ENCODE data around the gene TMEM191C. TPM values are rescaled to one million over a fixed set of nuclear protein-coding genes. Genes with fewer than 3 reads are reported as not detected.
"Not testable (repeated sequence)": the region's sequence is repeated elsewhere in the genome, so short reads cannot be mapped to it uniquely, and the experiment has no call there.

Gene TMEM191C
- total RNA-seq, 1 experiment from 2014 or later: 1.2 TPM

DNA sequence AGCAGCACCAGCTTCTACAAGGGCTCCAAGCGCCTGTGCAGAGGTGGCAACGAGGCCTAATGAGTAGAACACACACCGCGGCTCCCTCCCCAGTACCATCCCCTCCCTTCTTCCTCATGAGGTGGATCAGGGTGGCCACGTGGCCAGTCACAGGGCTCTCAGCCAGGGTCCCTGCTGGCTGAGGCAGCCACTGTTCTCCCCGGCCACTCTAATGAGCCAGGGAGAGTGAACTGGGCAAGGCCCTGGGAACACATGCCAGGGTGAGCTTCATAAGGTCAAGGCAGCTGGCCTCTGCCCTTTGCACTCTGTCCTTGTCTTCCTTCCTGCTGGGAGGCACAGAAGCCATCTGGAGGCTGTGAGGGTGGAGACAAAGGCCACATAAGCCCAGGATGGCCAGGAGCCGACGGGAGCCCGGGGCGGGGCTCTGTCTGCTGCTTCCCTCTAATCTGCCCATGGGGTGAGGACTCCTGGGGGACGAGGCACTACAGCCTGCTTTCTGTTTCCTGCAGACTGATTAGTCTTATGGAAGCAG, 22.0 kb downstream of the TMEM191C start:
- not testable (repeated sequence) for DNase-seq; H2AFZ ChIP-seq (ENCODE audit: low read length); H3K27ac ChIP-seq (ENCODE audit: low read length); H3K9me2 ChIP-seq (replicated peaks; ENCODE audit: insufficient read depth, low read length); H3K9me3 ChIP-seq (ENCODE audit: low read length); H4K20me1 ChIP-seq (ENCODE audit: insufficient read depth, low read depth, low read length); H3K27me3 ChIP-seq (ENCODE audit: low read length); H3K4me1 ChIP-seq (ENCODE audit: low read length); H3K4me3 ChIP-seq (ENCODE audit: low read length); H3K9ac ChIP-seq (ENCODE audit: low read length); H3K79me2 ChIP-seq (ENCODE audit: low read length); H3K36me3 ChIP-seq (ENCODE audit: insufficient read depth, low read length); H3K4me2 ChIP-seq (ENCODE audit: low read depth, low read length, poor library complexity, severe bottlenecking)

DNA sequence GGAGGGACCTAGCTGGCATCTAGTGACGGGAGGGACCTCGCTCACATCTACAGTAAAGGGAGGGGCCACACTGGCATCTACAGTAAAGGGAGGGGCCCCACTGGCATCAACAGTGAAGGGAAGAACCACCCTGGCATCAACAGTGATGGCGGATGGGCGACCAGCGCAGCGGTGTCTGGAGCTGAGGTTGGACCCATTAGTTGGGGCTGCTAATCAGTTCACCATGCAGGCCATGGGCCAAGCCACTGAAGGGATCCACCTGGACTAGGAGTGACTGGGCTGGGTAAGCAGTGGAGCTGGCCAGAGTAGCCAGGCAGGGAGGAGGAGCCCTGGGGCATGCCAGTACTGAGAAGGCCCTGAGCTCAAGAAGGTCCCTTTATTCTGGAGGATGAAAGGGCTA, 23.4 kb downstream of the TMEM191C start:
- not testable (repeated sequence) for H3K9me3 ChIP-seq (ENCODE audit: low read length); H3K4me1 ChIP-seq (ENCODE audit: low read length); H4K20me1 ChIP-seq (ENCODE audit: insufficient read depth, low read depth, low read length); H3K27ac ChIP-seq (ENCODE audit: low read length); H3K9ac ChIP-seq (ENCODE audit: low read length); H3K4me2 ChIP-seq (ENCODE audit: low read depth, low read length, poor library complexity, severe bottlenecking); H3K36me3 ChIP-seq (ENCODE audit: insufficient read depth, low read length); H3K9me2 ChIP-seq (replicated peaks; ENCODE audit: insufficient read depth, low read length); H2AFZ ChIP-seq (ENCODE audit: low read length); H3K27me3 ChIP-seq (ENCODE audit: low read length); H3K79me2 ChIP-seq (ENCODE audit: low read length); H3K4me3 ChIP-seq (ENCODE audit: low read length)
- DNase-seq: peak; percentile 24

DNA sequence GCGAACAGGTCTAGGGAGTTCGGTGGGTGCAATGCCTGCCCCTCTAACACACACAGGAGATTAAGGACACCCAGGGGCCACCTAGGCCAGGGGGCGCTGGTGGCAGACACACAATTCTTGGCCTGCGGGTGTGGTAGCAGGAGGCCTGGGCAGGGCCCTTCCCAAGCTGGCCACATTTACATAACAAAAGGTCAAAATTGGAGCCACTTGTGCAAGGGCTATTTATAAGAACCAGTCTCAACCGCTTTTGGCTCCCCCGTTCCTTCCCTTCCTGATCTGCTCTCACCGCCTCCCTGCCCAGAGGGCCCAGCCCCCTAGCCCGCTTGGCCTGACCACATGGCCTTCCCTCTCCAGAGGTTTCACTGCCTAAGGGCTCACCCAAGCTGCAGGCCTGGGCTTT, 25.1 kb downstream of the TMEM191C start:
- not testable (repeated sequence) for H3K9me2 ChIP-seq (replicated peaks; ENCODE audit: insufficient read depth, low read length); DNase-seq; H3K4me1 ChIP-seq (ENCODE audit: low read length); H3K27ac ChIP-seq (ENCODE audit: low read length); H3K9ac ChIP-seq (ENCODE audit: low read length); H4K20me1 ChIP-seq (ENCODE audit: insufficient read depth, low read depth, low read length); H3K27me3 ChIP-seq (ENCODE audit: low read length); H2AFZ ChIP-seq (ENCODE audit: low read length); H3K4me3 ChIP-seq (ENCODE audit: low read length); H3K36me3 ChIP-seq (ENCODE audit: insufficient read depth, low read length); H3K4me2 ChIP-seq (ENCODE audit: low read depth, low read length, poor library complexity, severe bottlenecking); H3K9me3 ChIP-seq (ENCODE audit: low read length); H3K79me2 ChIP-seq (ENCODE audit: low read length)

DNA sequence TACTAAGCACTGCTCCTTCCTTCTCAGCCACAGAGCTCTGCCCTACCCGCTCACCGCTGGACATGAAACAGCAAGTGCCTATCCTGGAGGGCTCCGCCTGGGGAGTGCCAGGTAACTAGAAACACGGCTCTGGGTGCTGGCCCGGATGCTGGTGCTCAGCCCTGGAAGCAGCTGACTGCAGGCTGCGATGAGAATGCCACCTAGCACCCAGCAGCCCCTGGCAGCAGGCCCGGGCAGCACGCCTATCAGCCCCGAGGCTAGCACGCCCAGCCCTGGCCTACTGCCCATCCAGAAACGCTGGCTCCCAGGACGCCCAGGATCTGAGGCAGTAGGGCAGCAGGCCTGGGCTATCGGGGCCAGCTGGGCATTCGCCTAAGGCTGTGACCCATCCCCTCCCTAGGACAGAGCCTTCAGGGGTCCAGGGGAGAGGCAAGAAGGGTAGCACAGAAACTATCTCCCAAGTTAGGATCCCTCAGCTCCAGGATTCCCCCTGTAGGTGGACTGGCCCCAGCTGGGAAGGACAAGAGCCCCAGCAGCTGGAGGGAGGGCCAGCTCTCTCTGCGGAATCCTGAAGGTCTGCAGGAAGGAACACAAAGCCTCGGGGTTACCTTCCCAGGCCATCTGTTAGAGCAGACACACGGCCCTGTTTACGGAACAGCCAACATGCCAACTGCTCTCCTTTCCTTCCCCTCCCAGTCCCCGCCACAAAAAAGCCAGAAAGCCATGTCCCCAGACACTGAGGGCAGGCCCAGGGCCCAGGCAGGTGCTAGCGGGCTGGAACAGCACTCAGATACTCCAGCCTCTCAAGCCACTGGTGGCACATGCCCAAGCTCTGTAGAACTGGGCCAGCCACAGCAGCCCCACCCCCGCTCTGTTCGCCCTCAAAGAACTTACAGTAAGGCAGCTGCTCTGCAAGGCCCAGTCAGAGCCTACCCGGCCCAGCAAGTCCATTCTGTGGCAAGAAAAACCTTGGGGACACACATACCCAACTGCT, 26.9 kb downstream of the TMEM191C start:
- DNase-seq; H3K27me3 ChIP-seq (ENCODE audit: low read length); H4K20me1 ChIP-seq (ENCODE audit: insufficient read depth, low read depth, low read length); H3K9ac ChIP-seq (ENCODE audit: low read length); H3K4me1 ChIP-seq (ENCODE audit: low read length); H3K9me3 ChIP-seq (ENCODE audit: low read length); H3K36me3 ChIP-seq (ENCODE audit: insufficient read depth, low read length); H3K4me3 ChIP-seq (ENCODE audit: low read length); H3K9me2 ChIP-seq (replicated peaks; ENCODE audit: insufficient read depth, low read length); H3K4me2 ChIP-seq (ENCODE audit: low read depth, low read length, poor library complexity, severe bottlenecking); H2AFZ ChIP-seq (ENCODE audit: low read length); H3K79me2 ChIP-seq (ENCODE audit: low read length); H3K27ac ChIP-seq (ENCODE audit: low read length): not testable (repeated sequence)

GRCh38 chr22:21497984-21498383, 30.8 kb downstream of the TMEM191C start:
- not testable (repeated sequence) for H3K4me2 ChIP-seq (ENCODE audit: low read depth, low read length, poor library complexity, severe bottlenecking); H3K9ac ChIP-seq (ENCODE audit: low read length); H4K20me1 ChIP-seq (ENCODE audit: insufficient read depth, low read depth, low read length); H3K36me3 ChIP-seq (ENCODE audit: insufficient read depth, low read length); H3K27ac ChIP-seq (ENCODE audit: low read length); H3K4me1 ChIP-seq (ENCODE audit: low read length); H3K27me3 ChIP-seq (ENCODE audit: low read length); DNase-seq; H2AFZ ChIP-seq (ENCODE audit: low read length); H3K9me3 ChIP-seq (ENCODE audit: low read length); H3K79me2 ChIP-seq (ENCODE audit: low read length); H3K9me2 ChIP-seq (replicated peaks; ENCODE audit: insufficient read depth, low read length); H3K4me3 ChIP-seq (ENCODE audit: low read length)

DNA sequence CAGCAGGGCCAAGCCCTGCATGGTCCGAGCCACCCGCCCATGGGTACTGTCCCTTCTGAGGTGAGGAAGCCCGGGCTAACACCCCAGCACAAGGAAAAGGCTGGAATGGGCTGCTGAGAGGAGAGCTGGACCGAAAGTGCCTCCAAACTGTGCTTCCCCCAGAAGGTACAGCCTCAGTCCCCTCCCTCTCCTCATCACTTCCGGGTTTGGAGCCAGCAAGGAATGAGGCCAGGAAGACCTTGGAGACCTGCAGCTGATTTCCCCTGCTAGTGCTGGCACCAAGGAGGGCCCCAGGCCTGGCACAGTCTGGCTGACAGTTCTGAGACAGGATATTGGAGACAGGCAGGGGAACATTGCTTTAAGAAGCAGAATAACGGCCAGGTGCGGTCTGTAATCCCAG, 31.3 kb downstream of the TMEM191C start:
- not testable (repeated sequence) for H3K27ac ChIP-seq (ENCODE audit: low read length); DNase-seq; H3K27me3 ChIP-seq (ENCODE audit: low read length); H2AFZ ChIP-seq (ENCODE audit: low read length); H3K36me3 ChIP-seq (ENCODE audit: insufficient read depth, low read length); H3K79me2 ChIP-seq (ENCODE audit: low read length); H4K20me1 ChIP-seq (ENCODE audit: insufficient read depth, low read depth, low read length); H3K4me1 ChIP-seq (ENCODE audit: low read length); H3K9me2 ChIP-seq (replicated peaks; ENCODE audit: insufficient read depth, low read length); H3K4me2 ChIP-seq (ENCODE audit: low read depth, low read length, poor library complexity, severe bottlenecking); H3K4me3 ChIP-seq (ENCODE audit: low read length); H3K9ac ChIP-seq (ENCODE audit: low read length); H3K9me3 ChIP-seq (ENCODE audit: low read length)

- H3K4me1 ChIP-seq (ENCODE audit: low read length); H4K20me1 ChIP-seq (ENCODE audit: insufficient read depth, low read depth, low read length); H2AFZ ChIP-seq (ENCODE audit: low read length); DNase-seq; H3K4me3 ChIP-seq (ENCODE audit: low read length); H3K9me3 ChIP-seq (ENCODE audit: low read length); H3K9me2 ChIP-seq (replicated peaks; ENCODE audit: insufficient read depth, low read length); H3K36me3 ChIP-seq (ENCODE audit: insufficient read depth, low read length); H3K27ac ChIP-seq (ENCODE audit: low read length); H3K9ac ChIP-seq (ENCODE audit: low read length); H3K27me3 ChIP-seq (ENCODE audit: low read length); H3K79me2 ChIP-seq (ENCODE audit: low read length); H3K4me2 ChIP-seq (ENCODE audit: low read depth, low read length, poor library complexity, severe bottlenecking): not testable (repeated sequence)
Measured at GRCh38 chr22:21499623-21500506, 32.7 kb downstream of the TMEM191C start.

GRCh38 chr22:21510397-21510796, 43.2 kb downstream of the TMEM191C start:
- not testable (repeated sequence) for H3K36me3 ChIP-seq (ENCODE audit: insufficient read depth, low read length); H3K79me2 ChIP-seq (ENCODE audit: low read length); H3K9me3 ChIP-seq (ENCODE audit: low read length); H3K4me1 ChIP-seq (ENCODE audit: low read length); H4K20me1 ChIP-seq (ENCODE audit: insufficient read depth, low read depth, low read length); DNase-seq; H3K27ac ChIP-seq (ENCODE audit: low read length); H3K9ac ChIP-seq (ENCODE audit: low read length); H3K4me3 ChIP-seq (ENCODE audit: low read length); H3K4me2 ChIP-seq (ENCODE audit: low read depth, low read length, poor library complexity, severe bottlenecking); H3K27me3 ChIP-seq (ENCODE audit: low read length); H2AFZ ChIP-seq (ENCODE audit: low read length); H3K9me2 ChIP-seq (replicated peaks; ENCODE audit: insufficient read depth, low read length)

Measured in Karpas-422 (cell line).